ENCODE data around the gene CADPS2. TPM values are rescaled to one million over a fixed set of nuclear protein-coding genes. Genes with fewer than 3 reads are reported as not detected.

Gene CADPS2
- total RNA-seq, 4 donors from 2014 or later = 2.2 to 9.2 (median 5.7) TPM

DNA sequence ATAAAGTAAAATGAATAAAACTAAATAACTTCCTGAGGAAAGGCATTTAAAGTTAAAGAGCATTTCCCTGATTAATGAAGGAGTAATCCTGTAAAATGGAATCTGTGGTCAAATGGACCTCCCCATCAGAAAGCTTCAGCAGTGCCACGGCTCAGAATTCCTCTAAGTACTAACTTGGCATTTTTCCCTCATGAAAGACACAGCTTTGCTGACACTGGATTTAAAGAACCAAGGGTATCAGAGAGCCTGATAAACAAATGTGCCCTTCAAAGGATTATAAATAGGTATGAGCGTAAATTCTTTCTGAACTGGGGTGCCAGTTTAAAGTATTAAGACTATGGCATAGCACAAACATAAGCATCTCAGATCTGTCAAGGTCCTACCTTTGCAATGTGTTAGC lies 159.4 kb downstream of the CADPS2 start:
- H3K4me3 ChIP-seq = no peak overlapping the region
- intact Hi-C loops (cut with DNase I) = no loop called here
- H3K36me3 ChIP-seq = no peaks in the 10 kb centered on the region
- no peak for TF ChIP-seq POLR2A (IDR thresholded peaks at IDR 0.05)
- TF ChIP-seq, protein P1, sequence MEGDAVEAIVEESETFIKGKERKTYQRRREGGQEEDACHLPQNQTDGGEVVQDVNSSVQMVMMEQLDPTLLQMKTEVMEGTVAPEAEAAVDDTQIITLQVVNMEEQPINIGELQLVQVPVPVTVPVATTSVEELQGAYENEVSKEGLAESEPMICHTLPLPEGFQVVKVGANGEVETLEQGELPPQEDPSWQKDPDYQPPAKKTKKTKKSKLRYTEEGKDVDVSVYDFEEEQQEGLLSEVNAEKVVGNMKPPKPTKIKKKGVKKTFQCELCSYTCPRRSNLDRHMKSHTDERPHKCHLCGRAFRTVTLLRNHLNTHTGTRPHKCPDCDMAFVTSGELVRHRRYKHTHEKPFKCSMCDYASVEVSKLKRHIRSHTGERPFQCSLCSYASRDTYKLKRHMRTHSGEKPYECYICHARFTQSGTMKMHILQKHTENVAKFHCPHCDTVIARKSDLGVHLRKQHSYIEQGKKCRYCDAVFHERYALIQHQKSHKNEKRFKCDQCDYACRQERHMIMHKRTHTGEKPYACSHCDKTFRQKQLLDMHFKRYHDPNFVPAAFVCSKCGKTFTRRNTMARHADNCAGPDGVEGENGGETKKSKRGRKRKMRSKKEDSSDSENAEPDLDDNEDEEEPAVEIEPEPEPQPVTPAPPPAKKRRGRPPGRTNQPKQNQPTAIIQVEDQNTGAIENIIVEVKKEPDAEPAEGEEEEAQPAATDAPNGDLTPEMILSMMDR (IDR thresholded peaks at IDR 0.05) = no peak
- no peaks in the 10 kb centered on the region for H3K9me3 ChIP-seq
- H3K4me1 ChIP-seq = no peaks in the 10 kb centered on the region
- DNase-seq = no peak
- 62 to 65% methylated on average over 2 of the region's 2 CpGs for WGBS, 2 donors
- no peak overlapping the region for H3K27ac ChIP-seq
- no peaks in the 10 kb centered on the region for H3K27me3 ChIP-seq

DNA sequence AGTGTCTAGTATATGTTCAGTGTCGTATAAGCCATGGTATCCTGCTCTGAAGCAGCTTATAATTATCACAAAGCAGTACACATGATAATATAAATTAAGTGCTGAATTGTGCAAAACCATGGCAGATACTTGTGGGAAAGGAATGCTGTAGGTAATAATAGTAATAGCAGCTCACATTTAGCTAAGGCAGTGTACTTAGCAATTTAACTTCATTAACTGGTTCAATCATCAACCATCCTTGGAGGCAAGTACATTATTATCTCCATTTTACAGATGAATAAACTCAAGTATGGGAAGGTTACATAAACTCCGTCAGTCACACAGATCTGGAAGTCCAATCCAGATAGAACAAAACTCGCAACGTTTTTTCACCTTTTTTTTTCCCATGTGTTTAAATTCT lies 161.9 kb downstream of the CADPS2 start:
- H3K27me3 ChIP-seq = no peaks in the 10 kb centered on the region
- WGBS, 2 donors = 83 to 84% methylated on average over 4 of the region's 4 CpGs
- intact Hi-C loops (cut with DNase I) = no loop called here
- H3K9me3 ChIP-seq = no peaks in the 10 kb centered on the region
- no peak overlapping the region for H3K4me3 ChIP-seq
- no peaks in the 10 kb centered on the region for H3K4me1 ChIP-seq
- TF ChIP-seq, protein P1 (IDR thresholded peaks at IDR 0.05) = no peak
- TF ChIP-seq POLR2A (IDR thresholded peaks at IDR 0.05) = no peak
- DNase-seq = no peak
- H3K27ac ChIP-seq = no peak overlapping the region
- H3K36me3 ChIP-seq = no peaks in the 10 kb centered on the region

DNA sequence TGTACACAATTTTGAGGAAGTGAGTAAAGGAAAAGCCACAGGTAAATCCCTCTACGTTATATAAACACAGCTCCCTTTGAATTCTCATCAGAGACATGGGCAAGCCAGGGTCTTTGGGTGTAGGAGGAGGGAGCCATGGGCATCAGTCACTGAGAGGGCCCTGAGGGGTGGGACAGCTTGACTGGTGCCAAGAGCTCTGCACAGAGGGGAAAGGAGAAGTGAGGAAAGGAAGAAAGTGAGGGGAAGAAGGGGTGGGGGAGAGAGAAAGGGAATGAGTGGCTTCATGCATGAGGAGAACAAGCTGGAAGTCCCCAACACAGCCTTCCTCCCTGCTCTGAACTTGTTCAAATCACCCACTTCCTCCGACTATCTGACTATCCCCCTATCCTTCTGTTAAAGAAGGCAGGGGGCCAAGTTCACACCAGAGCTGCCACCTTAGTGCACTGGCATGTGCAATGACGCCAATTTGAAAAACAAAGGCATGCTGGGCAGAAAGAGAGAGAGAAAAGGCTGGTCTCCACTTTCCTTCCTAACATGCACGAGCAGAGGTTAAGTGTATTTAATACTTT lies 167.2 kb downstream of the CADPS2 start:
- 73 to 79% methylated on average over 4 of the region's 4 CpGs for WGBS, 2 donors
- Histone ChIP-seq H3K36me3 (no peaks in the 10 kb centered on the region), H3K4me3 (no peak overlapping the region), H3K4me1 (no peaks in the 10 kb centered on the region), H3K27ac (no peak overlapping the region), H3K27me3 (no peaks in the 10 kb centered on the region), H3K9me3 (no peaks in the 10 kb centered on the region)
- no peak for DNase-seq
- TF ChIP-seq, protein P1 (IDR thresholded peaks at IDR 0.05) = no peak
- TF ChIP-seq POLR2A (IDR thresholded peaks at IDR 0.05) = no peak
- intact Hi-C loops (cut with DNase I) = no loop called here

DNA sequence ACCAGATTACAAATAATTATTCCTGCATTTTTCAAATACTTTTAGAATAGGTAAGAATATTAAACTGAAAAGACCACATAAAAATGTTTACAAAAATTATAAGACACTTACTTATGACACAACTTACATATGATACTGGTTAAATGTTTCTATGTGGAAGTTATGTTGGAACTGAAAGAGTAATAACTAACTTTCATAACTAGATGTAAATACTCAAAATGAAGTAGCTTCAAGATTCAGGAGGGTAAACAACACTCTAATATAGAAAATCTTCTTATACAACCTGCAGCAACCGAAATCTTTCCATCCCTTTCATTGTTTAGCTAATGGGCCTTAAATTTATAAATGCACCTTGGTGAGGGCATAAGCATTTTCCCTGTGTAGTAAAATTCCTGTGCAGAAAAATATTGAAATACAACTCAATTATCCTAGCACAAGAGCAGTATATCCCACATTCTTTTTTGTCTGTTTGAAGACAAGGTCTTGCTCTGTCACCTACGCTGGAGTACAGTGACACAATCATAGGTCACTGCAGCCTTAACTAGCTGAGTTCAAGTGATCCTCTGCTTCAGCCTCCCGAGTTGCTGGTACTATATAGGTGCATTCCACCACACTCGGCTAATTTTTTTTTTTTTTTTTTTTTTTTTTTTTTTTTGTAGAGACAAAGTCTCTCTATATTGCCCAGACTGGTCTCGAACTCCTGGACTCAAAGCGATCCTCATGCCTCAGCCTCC lies 168.7 kb downstream of the CADPS2 start:
- intact Hi-C loops (cut with DNase I) = no loop called here
- TF ChIP-seq, protein P1 (IDR thresholded peaks at IDR 0.05) = no peak
- TF ChIP-seq POLR2A (IDR thresholded peaks at IDR 0.05) = no peak

DNA sequence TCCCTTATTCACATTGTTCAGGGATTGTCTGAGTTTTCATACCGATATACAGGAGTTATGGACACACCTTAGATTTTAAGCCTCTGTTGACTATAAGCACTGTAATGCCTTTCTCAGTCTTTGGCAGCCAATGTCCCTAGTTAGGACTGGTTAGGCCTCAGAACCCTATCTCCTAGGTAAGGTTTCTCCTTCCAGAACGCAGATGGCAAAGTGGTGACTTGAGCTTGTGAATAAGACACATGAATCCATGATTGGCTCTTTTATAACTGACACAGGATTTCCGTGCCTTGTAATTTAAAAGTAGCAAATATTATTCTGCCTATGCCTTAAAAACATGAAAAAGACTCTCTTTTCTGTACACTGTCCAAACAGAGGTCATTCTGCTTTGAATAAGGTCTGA lies 171.1 kb downstream of the CADPS2 start:
- Histone ChIP-seq H3K27me3 (no peaks in the 10 kb centered on the region), H3K4me3 (no peak overlapping the region), H3K27ac (no peak overlapping the region), H3K4me1 (no peaks in the 10 kb centered on the region), H3K9me3 (no peaks in the 10 kb centered on the region), H3K36me3 (no peaks in the 10 kb centered on the region)
- 74 to 93% methylated on average over 3 of the region's 3 CpGs for WGBS, 2 donors
- intact Hi-C loops (cut with DNase I) = no loop called here
- TF ChIP-seq, protein P1 (IDR thresholded peaks at IDR 0.05) = no peak
- TF ChIP-seq POLR2A (IDR thresholded peaks at IDR 0.05) = no peak
- DNase-seq = no peak

More for the DNA sequence above, 168.7 kb downstream of the CADPS2 start:
- WGBS, 2 donors = 73 to 81% methylated on average over 6 of the region's 6 CpGs
- no peaks in the 10 kb centered on the region for H3K4me1 ChIP-seq
- H3K9me3 ChIP-seq = no peaks in the 10 kb centered on the region
- no peaks in the 10 kb centered on the region for H3K27me3 ChIP-seq
- no peak overlapping the region for H3K4me3 ChIP-seq
- H3K27ac ChIP-seq = no peak overlapping the region
- no peak for DNase-seq
- H3K36me3 ChIP-seq = no peaks in the 10 kb centered on the region
